ENCODE results near the gene TUBGCP3.

- TF ChIP-seq CTCF (IDR thresholded peaks at IDR 0.05) (no peak), POLR2A (IDR thresholded peaks at IDR 0.05) (no peak), EP300 (IDR thresholded peaks at IDR 0.05) (no peak)
Observed at GRCh38 chr13:112453874-112454647, 133.9 kb downstream of the TUBGCP3 start.

Measured in tibial nerve (tissue), 4 donors.